Stimulated activated CD4-positive, alpha-beta T cell treated with anti-CD3 and anti-CD28 coated beads, TNF-alpha, amount 100 ng/mL, for 24 hours (primary cell): ENCODE results near the gene JAML.

Source experiments
- DNase-seq, 3 experiments: peaks; one replicate each; pipeline ENCODE4 v3.0.0-alpha.2; 2020; ENCODE audit warnings: low read depth in 3 of 3

The JAML gene

DNA sequence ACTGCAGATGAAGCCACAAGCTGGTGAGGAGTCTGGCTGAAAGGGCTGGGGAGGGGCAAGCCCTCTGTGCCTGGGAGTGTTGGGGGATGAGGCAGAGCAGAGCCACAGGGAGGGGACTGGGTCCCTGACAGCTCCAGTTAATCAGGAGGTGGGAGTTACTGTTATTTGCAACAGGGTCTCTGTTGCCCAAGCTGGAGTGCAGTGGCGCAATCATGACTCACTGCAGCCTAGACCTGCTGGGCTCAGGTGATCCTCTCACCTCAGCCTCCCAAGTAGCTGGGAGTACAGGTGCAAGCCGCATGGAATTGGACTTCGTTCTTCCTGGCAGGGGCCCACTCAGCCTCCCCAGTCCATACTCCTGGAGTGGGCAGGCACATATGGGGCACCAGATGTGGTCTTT is 56.1 kb downstream of the JAML start:
- no peak for DNase-seq

DNA sequence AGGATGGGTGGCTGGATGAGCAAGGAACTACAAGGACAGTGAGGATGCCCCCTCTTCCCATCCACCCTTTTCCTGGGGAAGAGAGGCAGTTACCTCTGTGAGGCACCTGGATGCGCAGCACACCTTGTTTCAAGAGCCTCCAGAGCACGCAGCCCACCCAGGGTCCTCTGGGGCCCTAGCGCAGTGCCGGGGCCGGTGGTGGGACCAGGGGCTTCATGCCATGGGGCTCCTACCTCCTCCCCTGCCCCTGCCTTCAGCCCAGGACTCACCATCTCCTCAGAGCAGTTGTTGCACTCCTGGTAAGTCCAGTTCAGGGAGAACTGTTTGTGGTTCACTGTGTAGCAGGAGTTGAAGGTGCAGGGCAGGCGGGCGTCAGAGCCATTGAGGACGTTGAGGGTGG is 56.5 kb downstream of the JAML start:
- no peak for DNase-seq

DNA sequence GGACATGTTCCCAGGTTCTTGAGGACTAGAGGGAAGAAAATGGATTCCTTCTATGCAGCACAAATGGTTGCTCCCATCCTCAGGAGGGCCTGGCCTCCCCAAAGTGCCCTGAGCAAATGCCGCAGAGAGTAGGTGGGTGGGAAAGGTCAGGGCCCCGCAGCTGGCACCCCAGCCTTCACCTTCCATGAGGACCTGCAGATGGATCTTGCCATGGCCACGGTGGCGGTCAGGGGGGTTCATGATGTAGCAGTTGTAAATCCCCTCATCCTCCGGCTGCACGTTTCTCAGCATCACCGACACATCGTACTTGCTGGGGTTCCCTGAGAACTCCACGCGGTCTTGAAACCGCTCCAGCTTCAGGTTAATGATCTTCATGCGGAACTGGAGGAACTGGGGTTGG is 56.9 kb downstream of the JAML start:
- DNase-seq, result no peak

DNA sequence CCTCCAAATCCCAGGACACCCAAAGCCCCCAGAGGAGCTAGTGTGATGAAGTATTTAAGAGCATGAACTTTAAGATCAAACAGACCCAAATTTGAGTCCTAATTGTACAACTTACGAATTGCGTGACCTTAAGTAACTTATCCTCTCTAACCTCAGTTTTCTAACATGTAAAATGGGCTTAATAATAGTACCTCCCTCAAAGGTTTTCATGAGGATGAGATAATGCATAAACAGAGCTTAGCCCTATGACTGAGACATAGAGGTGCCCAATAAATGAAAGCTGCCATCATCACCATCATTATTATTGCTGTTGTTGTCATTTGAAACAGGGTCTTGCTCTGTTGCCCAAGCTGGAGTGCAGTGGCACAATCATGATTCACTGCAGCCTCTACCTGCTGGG is 57.6 kb downstream of the JAML start:
- DNase-seq, result no peak

DNA sequence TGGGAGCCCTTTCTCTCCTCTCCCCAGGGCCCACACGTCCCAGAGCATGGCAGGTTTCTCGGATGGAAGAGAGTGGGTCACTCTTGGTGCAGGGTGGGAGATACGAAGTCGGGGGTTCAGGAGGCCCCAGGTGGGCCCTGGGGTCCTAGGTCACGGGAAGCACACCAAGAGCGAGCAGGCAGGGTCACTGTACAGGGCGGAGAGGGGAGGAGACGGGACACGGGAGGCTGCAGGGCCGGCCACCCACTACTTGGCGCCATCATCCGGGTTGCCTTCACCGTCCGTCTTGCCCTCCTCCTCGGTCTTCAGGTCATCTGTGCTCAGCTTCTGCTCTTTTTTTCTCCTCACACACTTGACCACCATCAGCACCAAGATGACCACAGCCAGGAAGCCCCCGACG is 58.2 kb downstream of the JAML start:
- DNase-seq, result no peak

DNA sequence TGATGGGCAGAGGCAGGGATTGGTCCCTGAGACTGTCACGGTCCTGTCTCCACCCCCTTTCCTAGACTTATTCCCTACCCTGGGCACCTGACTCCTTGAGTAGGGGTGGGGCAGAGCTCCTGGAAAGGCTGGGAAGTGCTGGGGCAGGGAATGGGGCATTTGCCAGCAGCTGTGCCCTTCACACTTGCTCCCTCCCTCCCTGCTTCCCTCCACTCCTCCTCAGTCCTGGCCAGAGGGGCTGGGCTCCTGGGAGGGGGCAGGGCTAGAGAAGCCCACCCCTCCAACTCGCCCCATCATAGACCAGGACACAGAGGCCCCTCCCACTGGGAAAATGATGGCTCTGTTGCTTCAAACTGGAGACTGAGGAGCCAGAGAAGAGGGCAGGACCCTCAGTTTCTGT is 59.9 kb downstream of the JAML start:
- DNase-seq, result no peak

DNA sequence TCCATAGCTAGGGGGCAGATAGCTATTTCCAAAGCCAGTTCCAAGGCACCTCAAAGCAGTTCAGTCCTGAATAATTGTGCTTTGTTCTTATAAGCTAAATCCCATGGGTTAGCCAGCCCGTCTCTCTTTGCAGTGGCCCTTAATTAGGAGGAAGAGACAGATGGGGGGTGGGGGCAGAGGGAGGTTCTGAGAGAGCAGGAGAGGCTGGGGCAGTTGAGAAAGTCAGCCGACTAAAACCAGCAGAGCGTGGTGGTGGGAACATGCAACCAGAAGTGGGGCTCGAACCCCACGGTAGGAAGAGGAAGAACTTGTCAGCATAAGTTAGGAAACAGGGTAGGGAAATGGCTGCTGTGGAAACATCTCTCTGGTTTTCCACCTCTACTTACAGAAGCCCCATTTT is 61.3 kb downstream of the JAML start:
- DNase-seq, result no peak

DNA sequence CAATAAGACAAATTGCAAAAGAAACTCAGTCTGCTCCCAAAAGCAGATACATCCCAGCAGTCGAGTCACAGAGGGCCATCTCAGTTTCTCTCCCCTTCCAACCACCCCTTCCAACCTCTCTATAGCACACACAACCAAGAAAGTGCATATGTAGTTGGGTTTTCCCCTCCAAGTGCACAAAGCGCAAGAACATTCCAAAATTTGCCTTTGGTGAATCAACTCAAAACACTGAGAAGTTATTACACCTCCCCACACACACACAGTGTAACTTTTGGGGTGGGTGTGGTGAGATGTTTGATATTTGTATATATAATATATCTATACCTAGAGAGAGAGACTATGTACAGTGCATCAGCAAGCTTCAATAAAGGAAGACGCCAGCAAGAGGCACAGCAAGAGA is 62.0 kb downstream of the JAML start:
- DNase-seq, result no peak

DNA sequence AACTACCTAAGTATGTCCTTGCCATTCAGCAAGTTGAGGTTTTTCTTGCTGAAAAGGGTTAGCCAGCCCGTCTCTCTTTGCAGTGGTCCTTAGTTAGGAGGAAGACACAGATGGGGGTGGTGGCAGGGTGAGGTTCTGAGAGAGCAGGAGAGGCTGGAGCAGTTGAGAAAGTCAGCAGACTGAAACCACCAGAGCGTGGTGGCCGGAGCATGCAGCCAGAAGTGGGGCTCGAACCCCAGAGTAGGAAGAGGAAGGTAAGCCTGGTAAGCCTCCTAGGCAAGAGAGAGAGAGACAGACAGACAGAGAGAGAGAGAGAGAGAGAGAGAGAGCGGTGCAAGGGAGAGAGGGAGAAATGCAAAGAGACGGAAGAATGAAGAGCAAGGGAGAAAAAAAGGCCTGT is 63.0 kb downstream of the JAML start:
- no peak for DNase-seq

DNA sequence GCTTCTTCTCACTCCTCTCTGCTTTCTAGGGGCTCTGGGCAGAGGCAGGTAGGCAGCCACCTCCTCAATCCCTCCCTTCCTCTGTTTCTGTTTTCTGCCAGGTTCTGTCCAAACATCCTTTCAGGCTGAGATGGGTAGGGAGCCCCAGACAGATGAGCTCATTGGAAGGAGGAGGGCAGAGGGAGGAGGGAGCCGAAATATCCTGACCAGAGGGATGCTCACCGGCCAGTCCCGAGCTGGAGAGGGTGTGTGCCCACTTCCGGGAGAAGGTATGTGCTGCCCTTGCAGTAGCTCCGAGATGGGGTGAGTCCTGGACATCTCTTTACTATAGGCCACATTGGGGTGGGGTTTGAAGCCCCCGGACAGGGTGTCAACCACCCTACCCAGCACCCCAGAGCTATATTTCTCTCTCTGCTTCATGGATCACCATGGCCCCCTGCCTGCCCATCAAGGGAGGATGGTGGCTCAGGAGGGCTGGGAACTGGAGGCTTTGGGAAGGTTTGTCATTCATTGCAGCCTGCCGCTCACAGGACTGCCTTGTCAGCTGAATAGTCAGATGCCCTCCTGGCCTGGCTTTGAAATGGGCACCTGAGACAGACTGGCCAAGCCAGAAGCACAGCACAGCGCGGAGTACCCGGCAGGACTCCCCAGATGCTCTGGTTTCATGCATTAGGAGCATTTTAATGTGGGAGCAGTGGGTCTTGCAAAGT is 67.5 kb downstream of the JAML start:
- DNase-seq, result no peak

DNA sequence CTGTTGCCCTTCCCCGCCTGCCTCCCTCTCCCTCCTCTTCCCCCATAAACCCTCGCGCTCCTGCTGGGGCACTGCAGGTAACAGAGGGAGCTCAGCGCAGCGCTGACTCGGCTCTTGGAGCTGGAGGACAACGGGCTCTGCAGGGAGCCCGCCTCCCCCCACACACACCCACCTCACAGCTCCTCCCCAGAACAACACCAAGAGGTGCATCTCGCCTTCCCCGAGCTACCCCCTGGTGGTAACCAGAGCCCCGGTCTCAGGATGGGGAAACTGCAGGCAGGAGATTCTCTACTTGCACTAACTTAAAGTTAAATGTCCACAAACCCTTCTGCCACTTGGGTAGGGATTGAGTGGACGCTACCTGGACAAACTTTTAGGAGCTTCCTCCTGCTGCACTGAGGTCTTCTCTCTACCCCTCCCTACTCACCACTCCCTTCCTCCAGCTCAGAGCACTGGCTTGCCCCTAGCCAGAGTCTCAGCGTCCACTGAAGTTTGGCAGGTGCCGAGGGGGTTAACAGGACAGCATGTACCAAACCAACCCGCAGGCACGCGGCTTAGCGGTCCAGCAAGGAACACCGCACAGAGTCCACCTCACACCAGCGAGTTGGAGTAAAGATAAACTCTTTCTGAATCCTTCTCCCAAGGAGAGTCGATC is 68.2 kb downstream of the JAML start:
- DNase-seq, result peak in 1 of 3 experiments; percentile 20

DNA sequence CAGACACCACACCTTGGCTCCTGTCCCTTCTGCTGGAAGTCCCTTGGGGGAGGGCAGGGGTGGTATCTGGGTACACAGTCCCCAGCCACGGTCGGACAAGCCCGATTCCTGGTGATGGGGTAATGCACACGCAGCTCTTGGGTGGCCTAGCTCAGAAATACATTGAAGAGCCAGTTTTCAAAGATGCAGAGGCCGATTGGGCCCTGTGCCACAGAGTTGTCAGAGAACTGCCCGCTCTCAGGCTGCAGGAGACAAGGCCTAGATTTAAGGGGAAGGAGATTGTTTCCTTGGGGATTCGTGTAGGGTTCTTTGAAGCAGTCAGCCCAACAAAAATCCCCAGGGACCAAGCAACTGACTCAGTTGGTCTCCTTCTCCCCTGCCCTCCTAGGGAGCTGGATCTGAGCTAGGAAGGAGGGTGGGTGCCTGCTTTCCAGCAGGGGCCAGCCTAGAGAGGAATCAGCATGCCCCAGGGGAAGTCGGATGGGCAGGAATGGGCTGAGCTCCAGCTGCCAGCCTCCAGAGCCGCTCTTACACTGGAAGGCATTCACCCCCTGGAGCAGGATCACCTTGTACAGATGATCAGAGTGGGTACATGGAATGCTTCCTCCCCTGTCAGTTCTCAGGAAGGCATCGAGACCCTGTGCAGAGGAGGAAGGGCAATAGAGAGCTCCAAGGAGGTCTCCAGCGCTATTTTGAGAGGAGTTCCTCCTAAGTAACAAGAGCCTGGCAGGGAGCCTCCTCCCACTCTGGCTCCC is 68.9 kb downstream of the JAML start:
- no peak for DNase-seq

DNA sequence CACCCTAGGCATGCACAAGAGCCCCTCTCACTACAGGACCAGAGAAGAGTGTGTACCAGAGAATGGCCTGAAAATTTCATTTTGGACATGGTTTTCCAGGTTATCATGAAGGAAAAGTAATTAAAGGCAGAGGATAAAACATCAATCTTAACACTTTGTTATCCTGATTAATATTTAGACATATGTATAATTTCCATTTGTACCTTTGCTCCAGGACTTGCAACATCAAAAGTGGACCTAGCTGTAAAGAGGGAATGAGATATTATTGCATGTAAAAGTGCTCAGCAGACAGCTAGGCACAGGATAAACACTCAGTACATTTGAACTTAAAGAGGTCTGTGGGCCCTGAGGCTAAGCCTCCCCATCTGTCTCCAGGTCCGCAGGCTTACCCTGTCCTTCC is 70.2 kb downstream of the JAML start:
- DNase-seq, result no peak

DNA sequence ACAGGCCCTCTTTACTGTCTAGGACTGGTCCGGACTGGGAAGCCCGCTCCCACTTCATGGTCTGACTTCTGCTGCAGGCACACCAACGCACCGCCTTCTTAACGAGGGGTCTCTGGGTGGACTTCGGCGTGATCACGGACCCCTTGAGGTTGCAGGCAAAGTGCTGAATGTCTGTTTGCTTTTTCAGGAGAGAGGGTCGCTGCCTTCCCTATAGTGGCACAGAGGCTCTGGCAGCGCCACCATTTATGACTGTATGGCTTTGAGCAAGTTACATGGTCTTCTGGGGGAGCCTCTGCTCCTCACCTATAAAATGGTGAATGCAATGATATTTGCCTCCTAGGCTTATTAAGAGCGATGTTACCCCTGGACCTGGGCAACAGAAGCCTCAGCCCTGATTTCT is 70.8 kb downstream of the JAML start:
- DNase-seq, result no peak

DNA sequence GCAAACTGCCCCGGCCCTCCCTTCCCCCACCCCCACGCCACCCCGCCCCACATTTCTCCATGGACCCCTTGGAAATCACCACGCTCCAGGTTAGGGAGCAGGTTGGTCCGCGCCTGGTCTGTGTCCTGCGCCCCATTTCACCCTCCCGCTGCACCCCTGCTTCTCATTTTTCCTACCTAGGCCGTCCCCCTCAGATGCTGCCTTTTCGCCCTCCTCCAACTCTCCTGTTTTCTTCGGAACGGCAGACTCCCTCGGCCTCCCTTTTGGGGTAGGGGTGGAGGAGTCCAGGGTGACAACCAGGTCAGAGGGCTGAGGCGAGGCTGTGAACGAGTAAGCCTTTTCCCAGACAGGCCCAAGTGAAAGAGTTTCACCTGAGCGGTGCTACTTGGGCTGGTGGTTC is 71.3 kb downstream of the JAML start:
- no peak for DNase-seq

DNA sequence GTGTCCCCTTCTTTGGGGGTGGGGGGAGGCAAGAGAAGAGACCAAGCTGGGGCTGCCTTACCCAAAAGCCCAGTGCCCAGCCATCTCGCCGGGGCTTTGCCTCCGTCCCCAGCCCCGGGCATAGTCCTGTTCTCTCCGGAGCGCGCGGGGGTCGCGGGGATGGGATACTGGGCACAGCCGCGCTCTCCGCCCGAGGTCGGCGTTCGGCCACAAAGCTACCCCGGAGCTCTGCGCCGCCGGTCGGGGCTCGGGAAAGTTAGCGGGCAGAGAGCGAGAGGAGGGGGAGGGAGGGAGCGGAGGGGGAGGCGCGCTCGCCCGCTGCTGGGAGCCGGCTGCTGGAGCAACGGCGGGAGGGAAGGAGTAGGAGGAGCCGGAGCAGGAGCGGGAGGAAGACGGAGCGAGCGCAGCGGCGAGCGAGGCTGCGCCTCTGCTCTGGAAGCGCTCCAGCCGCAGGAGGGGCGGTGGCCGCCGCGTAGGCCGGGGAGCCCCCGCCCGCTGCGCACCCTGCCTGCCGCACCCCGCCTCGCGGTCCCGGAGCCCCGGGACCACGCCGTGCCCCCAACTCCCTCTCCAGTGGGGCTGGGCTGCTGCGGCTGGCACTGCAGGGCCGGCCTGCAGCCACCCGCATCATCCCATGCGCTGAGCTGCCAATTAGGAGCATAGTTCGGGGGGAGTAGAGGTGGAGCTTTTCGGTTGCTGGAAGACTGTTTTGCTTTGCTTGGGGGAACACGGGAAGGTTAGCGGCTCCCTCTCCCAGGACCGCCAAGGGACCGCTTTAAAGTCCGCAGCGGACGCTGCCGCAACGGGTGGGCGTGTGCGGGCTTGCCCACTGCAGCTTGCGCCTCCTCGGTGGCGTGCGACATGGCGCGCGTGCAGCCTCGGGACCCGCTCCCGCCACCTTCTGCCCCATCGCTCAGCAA is 72.0 kb downstream of the JAML start, which contains the start of gene SCN4B:
Gene SCN4B, minus strand, starts transcription at position 272 of the 920 bp plus-strand sequence. Its CDS starts 150 bp downstream, at position 122.
- no peak for DNase-seq

DNA sequence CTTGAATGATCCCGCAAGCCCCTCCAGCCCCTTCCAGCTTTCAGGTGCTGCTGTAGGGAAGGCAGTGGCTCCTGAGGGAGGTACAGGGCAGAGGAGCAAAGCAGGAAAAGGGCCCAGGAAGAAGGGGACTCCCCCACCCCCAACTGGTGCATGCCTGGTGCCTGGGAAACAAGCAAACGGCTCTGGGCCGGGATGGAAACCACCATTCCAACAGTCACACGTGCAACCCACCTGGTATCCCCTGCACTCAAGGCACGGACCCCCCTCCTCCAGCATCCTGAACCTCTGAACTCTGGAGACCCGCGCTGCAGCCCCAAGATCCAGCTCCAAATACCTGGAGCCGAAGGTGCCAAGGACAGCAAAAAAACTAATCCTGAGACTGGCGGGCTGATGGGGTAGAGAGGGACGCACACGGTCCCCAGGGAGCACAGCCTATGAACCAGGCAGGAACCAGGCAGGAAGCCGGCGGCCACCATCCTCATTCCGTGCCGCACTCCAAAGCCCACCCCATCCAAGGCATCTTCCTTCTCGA is 72.7 kb downstream of the JAML start:
- no peak for DNase-seq

DNA sequence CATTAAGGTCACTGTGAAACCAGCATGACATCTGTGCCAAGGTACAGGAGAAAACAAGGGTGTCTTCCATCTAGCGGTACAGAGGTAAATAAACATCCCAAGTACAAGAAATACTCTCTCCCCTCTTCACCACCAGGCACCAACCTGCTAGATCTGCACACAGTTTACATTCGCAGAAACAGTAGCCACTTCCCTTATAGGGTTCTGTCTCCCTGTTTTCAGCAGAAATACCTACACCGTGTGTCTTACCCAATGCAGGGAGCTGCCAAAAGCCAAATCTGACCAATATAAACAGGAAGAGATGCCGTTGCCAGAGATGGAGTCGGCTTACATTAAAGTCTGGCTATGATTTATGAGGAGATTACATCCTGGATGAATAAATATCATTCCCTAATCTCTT is 73.4 kb downstream of the JAML start:
- DNase-seq, result no peak

DNA sequence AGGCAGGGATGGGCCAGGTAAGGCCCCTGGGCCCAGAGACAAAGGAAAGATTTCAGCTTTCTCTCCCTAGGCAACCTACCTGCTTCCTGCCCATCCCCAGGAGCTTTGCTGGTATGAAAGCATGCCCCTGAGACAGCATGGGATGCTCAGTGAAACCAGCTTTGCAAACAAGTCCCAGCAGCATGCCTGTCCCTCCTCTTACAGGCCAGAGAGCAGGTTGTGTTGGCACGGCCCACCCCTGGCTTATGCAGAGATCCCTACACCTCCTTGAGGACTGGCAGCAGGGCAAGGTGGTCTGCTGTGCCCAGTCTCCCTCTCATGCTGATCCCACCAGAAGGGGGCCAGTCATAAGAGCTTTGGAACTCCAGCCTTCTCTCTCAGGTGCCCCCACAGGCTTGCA is 75.3 kb downstream of the JAML start:
- DNase-seq, result no peak

DNA sequence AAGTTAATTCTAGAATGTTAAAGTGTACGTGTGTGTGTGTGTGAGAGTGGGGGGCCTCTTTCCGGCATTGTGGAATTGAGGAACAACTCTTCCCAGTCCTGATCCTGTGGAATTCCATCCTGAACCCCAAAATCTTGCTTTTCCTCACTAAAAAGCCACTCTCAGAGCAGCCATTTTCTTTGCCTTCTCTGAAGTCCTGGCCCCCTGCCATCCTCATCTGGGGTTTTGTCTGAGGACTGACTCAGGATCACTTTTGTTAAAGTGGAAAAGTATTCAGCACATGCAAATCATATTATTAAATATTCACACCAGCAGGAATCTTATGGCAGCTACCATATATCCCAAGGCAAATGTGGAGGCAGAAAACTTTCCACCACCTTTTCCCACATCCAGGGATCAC is 76.0 kb downstream of the JAML start:
- DNase-seq, result no peak

DNA sequence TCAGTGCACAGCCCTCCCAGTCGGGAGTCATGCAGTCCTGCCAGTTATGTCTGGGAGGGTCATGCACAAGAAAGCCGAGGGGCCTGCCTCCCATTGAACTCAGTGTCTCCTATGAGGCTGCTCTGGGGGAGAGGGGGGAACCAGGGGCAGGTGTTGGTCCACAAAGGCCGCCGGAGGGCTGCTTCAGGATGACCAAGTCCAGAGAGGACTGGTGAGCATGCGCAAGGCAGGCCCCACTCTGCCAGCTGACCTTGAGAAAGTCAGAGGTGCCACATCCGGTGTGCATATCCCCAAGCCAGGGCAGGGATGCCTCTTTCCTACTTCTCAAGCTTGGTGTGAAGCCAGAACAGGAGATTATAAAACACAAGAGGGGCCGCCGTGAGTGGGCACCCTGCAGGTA is 76.6 kb downstream of the JAML start:
- DNase-seq, result no peak

DNA sequence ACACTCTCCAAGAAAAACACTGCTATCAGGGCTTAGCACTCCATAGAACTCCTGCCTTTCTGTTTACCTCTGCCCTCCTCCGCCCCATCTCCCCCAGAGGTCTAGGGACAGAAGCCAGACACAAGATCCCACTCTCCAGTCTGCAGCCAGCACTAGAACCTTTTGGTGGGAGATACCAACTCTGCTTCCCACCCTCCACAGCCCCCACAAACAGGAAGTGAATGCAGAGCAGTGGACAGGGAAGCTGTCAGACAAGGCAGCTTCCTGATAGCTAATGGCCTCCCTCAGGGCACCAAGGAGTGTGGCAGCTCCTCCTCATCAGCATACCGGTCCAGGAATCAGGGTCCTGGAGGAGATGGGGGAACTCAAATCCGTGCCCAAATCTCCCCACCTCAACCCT is 77.3 kb downstream of the JAML start:
- DNase-seq, result no peak
